Stomach (tissue), 9 donors: ENCODE measurements around the gene PUS3. TPM values are rescaled to one million over a fixed set of nuclear protein-coding genes. Genes with fewer than 3 reads are reported as not detected.

Experiments used
- DNase-seq, 2 donors: peaks; one replicate each; pipeline versions ENCODE4 v3.0.0 to v3.0.0-alpha.2; 2013 to 2019
- H3K27ac ChIP-seq, 5 donors: fragments of 200-600 bp in 4 of 5; sonication (generic) in 4 of 5; one replicate each; pipeline ENCODE4 v1.5.1; 2013 to 2019; ENCODE audit warnings: mild to moderate bottlenecking in 1 of 5, moderate library complexity in 1 of 5
- H3K27me3 ChIP-seq, 3 donors: fragments of 200-600 bp; sonication (generic); one replicate each; pipeline ENCODE4 v1.5.1; 2017 to 2019; ENCODE audit warnings: mixed run types in 1 of 3
- H3K36me3 ChIP-seq, 4 donors: fragments of 200-600 bp; sonication (generic); 1 replicate in 3 of 4; 2 replicates in 1 of 4; pipeline ENCODE4 v1.5.1; 2016 to 2019
- H3K4me1 ChIP-seq, 4 donors: fragments of 200-600 bp; sonication (generic); one replicate each; pipeline ENCODE4 v1.5.1; 2016 to 2019
- H3K4me3 ChIP-seq, 4 donors: fragments of 200-600 bp; sonication (generic) in 3 of 4; one replicate each; pipeline ENCODE4 v1.5.1; 2016 to 2019; ENCODE audit warnings: mild to moderate bottlenecking in 1 of 4
- H3K9me3 ChIP-seq, 4 donors: fragments of 200-600 bp; sonication (generic); one replicate each; pipeline ENCODE4 v1.5.1; 2016 to 2019
- EP300 ChIP-seq: sonication (generic); formaldehyde crosslinking; IDR thresholded peaks from one replicate; pipeline ENCODE4 v1.6.1; 2017; ENCODE audit warnings: antibody characterized with exemption
- POLR2A ChIP-seq, 4 donors: fragments of 450-650 bp; IDR thresholded peaks; one replicate each; pipeline ENCODE4 v1.6.1; 2016; ENCODE audit warnings: antibody characterized with exemption in 4 of 4, control low read depth in 2 of 4, mild to moderate bottlenecking in 1 of 4, moderate library complexity in 1 of 4
- POLR2AphosphoS5 ChIP-seq, 3 donors: sonication (generic); formaldehyde crosslinking; IDR thresholded peaks; one replicate each; pipeline ENCODE4 v1.6.1; 2016; ENCODE audit warnings: antibody characterized with exemption in 3 of 3
- WGBS, 5 donors: extraction: QIAGEN DNeasy Blood & Tissue Kit in 3 of 5; methylation state at CpG; one replicate each; pipeline versions ENCODE4 v1.1.5 to v1.1.7; 2013 to 2018; 5-methylcytosine and 5-hydroxymethylcytosine counted together
- intact Hi-C: fragments of 100-400 bp; cut with DNase I; formaldehyde crosslinking; loops from one replicate; pipeline ENCODE4 v1.15.1; 2023; ENCODE audit warnings: low total_unique reads
- polyA plus RNA-seq, 3 donors: library from polyadenylated mRNA; stranded (reverse); fragments of 200-250 nt; gene quantifications; one replicate each; pipeline ENCODE4 v1.2.3, GENCODE V29; 2013
- total RNA-seq, 5 donors: library from RNA; depleted of rRNA; stranded (reverse); fragments of >200 nt; gene quantifications; one replicate each; pipeline versions ENCODE4 v1.1.0 to v1.2.3, GENCODE V29; 2014 to 2016
- TF ChIP-seq, protein P1 (sequence below), 7 experiments: fragments of 450-650 bp in 4 of 7; fragments of 200-600 bp in 3 of 7; sonication (generic) in 3 of 7; IDR thresholded peaks; one replicate each; pipeline ENCODE4 v1.5.1; 2016 to 2019; ENCODE audit warnings: antibody characterized with exemption in 7 of 7, control low read depth in 2 of 7, mild to moderate bottlenecking in 1 of 7
- donor health status: healthy with polysubstance abuse.
- donor health status: Bipolar disorder and iron deficiency.
- donor health status: healthy.

PUS3 gene
- total and polyA plus RNA-seq, 8 donors = 0.58 to 15.1 (median 9.2) TPM

DNA sequence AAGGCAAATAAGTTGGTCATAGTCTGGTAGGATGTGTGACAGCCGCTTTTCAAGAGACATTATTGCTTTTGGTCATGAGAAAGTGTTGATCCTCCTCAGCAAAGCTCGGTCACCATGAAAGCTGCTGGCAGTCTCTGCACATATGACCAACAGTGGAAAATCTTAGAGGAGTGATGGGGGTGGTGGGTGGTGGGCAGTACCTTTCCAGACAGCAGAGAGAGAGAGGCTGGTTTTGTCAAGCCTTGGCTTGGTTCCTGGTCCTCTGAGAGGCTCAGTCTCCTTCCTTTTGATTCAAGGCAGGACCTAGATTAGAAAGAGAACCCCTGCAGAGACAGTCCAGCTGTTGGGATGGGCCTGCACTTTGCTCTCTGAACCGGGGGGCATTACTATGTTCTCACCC lies 22.8 kb upstream of the PUS3 start:
- Histone ChIP-seq H3K27ac (no peak overlapping the region), H3K27me3 (peaks cover 0 to 46% (median 13%) of the 10 kb centered on the region in 3 donors), H3K9me3 (no peaks in the 10 kb centered on the region), H3K36me3 (no peaks in the 10 kb centered on the region), H3K4me1 (peaks cover 0 to 12% (median 0%) of the 10 kb centered on the region in 4 donors), H3K4me3 (no peak overlapping the region)
- no peak for DNase-seq
- WGBS, 5 donors = 44 to 62% (median 51%) methylated on average over 3 of the region's 3 CpGs
- TF ChIP-seq POLR2AphosphoS5 (IDR thresholded peaks at IDR 0.05) = no peak
- TF ChIP-seq POLR2A (IDR thresholded peaks at IDR 0.05) = no peak
- TF ChIP-seq, protein P1, sequence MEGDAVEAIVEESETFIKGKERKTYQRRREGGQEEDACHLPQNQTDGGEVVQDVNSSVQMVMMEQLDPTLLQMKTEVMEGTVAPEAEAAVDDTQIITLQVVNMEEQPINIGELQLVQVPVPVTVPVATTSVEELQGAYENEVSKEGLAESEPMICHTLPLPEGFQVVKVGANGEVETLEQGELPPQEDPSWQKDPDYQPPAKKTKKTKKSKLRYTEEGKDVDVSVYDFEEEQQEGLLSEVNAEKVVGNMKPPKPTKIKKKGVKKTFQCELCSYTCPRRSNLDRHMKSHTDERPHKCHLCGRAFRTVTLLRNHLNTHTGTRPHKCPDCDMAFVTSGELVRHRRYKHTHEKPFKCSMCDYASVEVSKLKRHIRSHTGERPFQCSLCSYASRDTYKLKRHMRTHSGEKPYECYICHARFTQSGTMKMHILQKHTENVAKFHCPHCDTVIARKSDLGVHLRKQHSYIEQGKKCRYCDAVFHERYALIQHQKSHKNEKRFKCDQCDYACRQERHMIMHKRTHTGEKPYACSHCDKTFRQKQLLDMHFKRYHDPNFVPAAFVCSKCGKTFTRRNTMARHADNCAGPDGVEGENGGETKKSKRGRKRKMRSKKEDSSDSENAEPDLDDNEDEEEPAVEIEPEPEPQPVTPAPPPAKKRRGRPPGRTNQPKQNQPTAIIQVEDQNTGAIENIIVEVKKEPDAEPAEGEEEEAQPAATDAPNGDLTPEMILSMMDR (IDR thresholded peaks at IDR 0.05) = no peak
- no peak for TF ChIP-seq EP300
- intact Hi-C loops = loop anchor here (10.0 kb wide), 1 partner anchor 129 kb away; no protein-coding TSS in a partner anchor

DNA sequence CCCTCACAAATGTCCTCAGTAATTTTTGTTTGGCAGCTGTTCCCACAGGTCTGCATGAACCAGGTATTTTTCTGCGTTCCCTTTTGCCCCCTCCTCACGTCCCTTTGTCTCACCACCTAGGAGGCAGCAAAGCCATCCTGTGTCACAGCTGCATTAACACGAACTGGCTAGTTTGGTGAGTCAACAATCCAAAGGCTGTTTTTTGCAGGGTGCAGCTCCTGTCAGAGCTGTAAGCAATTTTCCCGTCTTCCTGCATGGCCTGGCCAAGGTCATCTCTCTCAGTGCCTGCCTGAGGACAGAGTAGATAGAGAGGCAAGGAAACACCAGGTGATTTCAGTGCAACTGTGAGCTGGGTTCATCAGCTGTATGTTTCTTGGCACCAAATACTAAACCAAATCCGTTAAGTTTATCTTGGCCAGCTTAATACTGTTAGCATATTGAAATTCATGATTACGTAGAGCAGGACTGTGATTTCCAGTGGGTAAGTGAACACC lies 22.3 kb upstream of the PUS3 start:
- Histone ChIP-seq H3K9me3 (no peaks in the 10 kb centered on the region), H3K36me3 (no peaks in the 10 kb centered on the region), H3K27ac (no peak overlapping the region), H3K4me3 (no peak overlapping the region), H3K4me1 (peaks cover 0 to 12% (median 0%) of the 10 kb centered on the region in 4 donors), H3K27me3 (peaks cover 0 to 44% (median 13%) of the 10 kb centered on the region in 3 donors)
- TF ChIP-seq, protein P1 (IDR thresholded peaks at IDR 0.05) = no peak
- no peak for TF ChIP-seq POLR2A (IDR thresholded peaks at IDR 0.05)
- TF ChIP-seq EP300 = no peak
- no peak for TF ChIP-seq POLR2AphosphoS5 (IDR thresholded peaks at IDR 0.05)
- peak in 1 of 2 donors; percentile 61 for DNase-seq
- 18 to 38% (median 31%) methylated on average over 6 of the region's 6 CpGs for WGBS, 5 donors
- intact Hi-C loops = loop anchor here (10.0 kb wide), 1 partner anchor 130 kb away; no protein-coding TSS in a partner anchor

DNA sequence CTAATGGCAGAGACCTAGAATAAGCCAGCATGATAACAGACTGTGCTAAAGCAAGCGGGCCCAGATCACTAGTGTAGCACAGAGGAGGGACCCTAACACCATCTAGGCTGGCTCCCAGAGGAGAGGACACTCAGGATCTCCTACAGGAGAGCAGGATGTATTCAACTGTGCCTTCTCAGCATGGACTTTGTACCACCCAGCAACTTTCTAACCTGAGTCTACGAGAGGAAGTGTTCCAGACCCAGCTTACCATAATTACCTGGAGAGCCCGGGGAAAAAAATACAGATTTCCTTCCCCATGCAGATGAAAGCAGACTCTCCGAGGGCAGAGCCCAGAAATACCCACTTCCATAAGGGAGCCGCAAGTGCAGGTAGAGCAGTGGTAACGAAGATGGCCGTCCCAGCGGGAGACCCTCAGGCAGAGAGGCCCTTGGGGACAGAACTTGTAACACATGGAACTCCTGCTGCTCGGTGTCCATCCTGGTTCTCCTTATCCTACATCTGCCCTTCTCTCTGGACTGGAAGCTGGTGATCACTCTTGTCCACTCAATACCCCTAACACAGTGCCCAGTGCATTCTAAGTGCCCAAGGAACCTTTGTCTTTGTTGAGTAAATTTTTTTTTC lies 21.5 kb upstream of the PUS3 start:
- H3K27ac ChIP-seq = no peak overlapping the region
- intact Hi-C loops = loop anchor here (5.0 to 10.0 kb wide), 2 partner anchors 130 to 263 kb away; no protein-coding TSS in a partner anchor
- H3K36me3 ChIP-seq = no peaks in the 10 kb centered on the region
- DNase-seq = no peak
- H3K4me3 ChIP-seq = no peak overlapping the region
- H3K4me1 ChIP-seq = peaks cover 0 to 12% (median 0%) of the 10 kb centered on the region in 4 donors
- H3K27me3 ChIP-seq = peaks cover 0 to 44% (median 13%) of the 10 kb centered on the region in 3 donors
- TF ChIP-seq POLR2AphosphoS5 (IDR thresholded peaks at IDR 0.05) = no peak
- no peak for TF ChIP-seq EP300
- no peak for TF ChIP-seq POLR2A (IDR thresholded peaks at IDR 0.05)
- TF ChIP-seq, protein P1 (IDR thresholded peaks at IDR 0.05) = no peak
- 81 to 88% (median 85%) methylated on average over 9 of the region's 9 CpGs for WGBS, 5 donors
- no peaks in the 10 kb centered on the region for H3K9me3 ChIP-seq

DNA sequence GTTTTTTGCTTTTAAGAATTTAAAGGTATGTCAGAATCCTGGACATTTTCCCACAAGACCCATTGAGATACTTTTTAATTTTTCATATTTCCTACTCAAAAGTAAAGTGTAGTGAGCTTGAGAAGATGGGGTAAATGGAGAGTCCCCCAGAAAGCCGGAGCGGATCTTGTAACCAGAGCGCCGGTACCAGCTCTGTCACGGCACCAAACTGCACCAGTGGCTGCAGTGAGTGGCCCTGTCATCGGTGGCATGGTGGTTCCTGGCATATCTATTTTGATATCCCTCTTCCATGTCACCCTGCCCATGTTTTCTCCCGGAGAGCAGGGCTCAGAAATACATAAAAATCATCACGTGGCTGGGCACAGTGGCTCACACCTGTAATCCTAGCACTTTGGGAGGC lies 20.6 kb upstream of the PUS3 start:
- Histone ChIP-seq H3K4me1 (peaks cover 0 to 12% (median 0%) of the 10 kb centered on the region in 4 donors), H3K4me3 (no peak overlapping the region), H3K27ac (no peak overlapping the region), H3K9me3 (no peaks in the 10 kb centered on the region), H3K27me3 (peaks cover 0 to 47% (median 13%) of the 10 kb centered on the region in 3 donors), H3K36me3 (no peaks in the 10 kb centered on the region)
- intact Hi-C loops = loop anchor here (5.0 to 10.0 kb wide), 2 partner anchors 131 to 264 kb away; no protein-coding TSS in a partner anchor
- TF ChIP-seq, protein P1 (IDR thresholded peaks at IDR 0.05) = no peak
- TF ChIP-seq POLR2AphosphoS5 (IDR thresholded peaks at IDR 0.05) = no peak
- no peak for TF ChIP-seq POLR2A (IDR thresholded peaks at IDR 0.05)
- TF ChIP-seq EP300 = no peak
- DNase-seq = no peak
- WGBS, 5 donors = 88 to 93% (median 91%) methylated on average over 8 of the region's 8 CpGs
